ENCODE data around the gene ADGRB3. TPM values are rescaled to one million over a fixed set of nuclear protein-coding genes. Genes with fewer than 3 reads are reported as not detected.
"Not testable (repeated sequence)": the region's sequence is repeated elsewhere in the genome, so short reads cannot be mapped to it uniquely, and the experiment has no call there.

ADGRB3 gene
- total and polyA plus RNA-seq, 4 donors = 0.21 to 2.3 (median 0.48) TPM

DNA sequence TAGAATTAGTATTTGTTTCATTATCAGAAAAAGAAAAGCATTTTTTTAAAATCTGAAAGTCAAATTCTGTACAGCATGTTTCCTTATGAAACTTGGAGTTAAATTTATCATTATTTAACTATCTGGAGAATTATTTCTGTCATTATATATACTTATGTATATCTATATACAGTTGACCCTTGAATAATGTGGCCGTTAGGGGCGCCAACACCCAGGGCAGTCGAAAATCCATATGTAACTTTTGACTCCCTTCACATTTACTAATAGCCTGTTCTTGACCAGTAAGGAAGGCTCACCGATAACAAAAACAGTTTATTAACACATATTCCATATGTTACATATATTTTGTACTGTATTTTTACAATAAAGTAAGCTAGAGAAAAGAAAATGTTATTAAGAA is 341.2 kb downstream of the ADGRB3 start:
- no peak overlapping the region for H3K4me3 ChIP-seq (ENCODE audit: low read depth in 1 of 3, low read length in 3 of 3)
- TF ChIP-seq RAD21 (IDR thresholded peaks at IDR 0.05) (no peak), EGR1 (IDR thresholded peaks at IDR 0.05; ENCODE audit: low read depth in 2 of 2) (no peak), RXRA (IDR thresholded peaks at IDR 0.05) (no peak), TAF1 (conservative IDR thresholded peaks at IDR 0.05) (no peak), ATF3 (IDR thresholded peaks at IDR 0.05) (no peak), JUND (IDR thresholded peaks at IDR 0.05) (no peak)
- TF ChIP-seq, protein P1, sequence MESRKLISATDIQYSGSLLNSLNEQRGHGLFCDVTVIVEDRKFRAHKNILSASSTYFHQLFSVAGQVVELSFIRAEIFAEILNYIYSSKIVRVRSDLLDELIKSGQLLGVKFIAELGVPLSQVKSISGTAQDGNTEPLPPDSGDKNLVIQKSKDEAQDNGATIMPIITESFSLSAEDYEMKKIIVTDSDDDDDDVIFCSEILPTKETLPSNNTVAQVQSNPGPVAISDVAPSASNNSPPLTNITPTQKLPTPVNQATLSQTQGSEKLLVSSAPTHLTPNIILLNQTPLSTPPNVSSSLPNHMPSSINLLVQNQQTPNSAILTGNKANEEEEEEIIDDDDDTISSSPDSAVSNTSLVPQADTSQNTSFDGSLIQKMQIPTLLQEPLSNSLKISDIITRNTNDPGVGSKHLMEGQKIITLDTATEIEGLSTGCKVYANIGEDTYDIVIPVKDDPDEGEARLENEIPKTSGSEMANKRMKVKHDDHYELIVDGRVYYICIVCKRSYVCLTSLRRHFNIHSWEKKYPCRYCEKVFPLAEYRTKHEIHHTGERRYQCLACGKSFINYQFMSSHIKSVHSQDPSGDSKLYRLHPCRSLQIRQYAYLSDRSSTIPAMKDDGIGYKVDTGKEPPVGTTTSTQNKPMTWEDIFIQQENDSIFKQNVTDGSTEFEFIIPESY (IDR thresholded peaks at IDR 0.05) = no peak
- H3K4me1 ChIP-seq (ENCODE audit: control insufficient read depth in 4 of 4, insufficient read depth in 4 of 4, low read length in 3 of 4) = no peaks in the 10 kb centered on the region
- 64% methylated on average over 4 of the region's 4 CpGs for WGBS
- no peak for DNase-seq (ENCODE audit: low spot score)
- no peaks in the 10 kb centered on the region for H3K36me3 ChIP-seq (ENCODE audit: control insufficient read depth in 4 of 4, insufficient read depth in 3 of 4, low read depth in 1 of 4, low read length in 3 of 4)
- H3K27ac ChIP-seq (ENCODE audit: low read depth in 1 of 2, low read length in 2 of 2) = no peak overlapping the region
- no peaks in the 10 kb centered on the region for H3K9me3 ChIP-seq (ENCODE audit: control insufficient read depth in 4 of 4, low read length in 3 of 4)
- no peaks in the 10 kb centered on the region for H3K27me3 ChIP-seq (ENCODE audit: control insufficient read depth in 4 of 4, insufficient read depth in 4 of 4, low read length in 3 of 4)
- H3K9ac ChIP-seq (ENCODE audit: low read depth in 1 of 2, low read length in 2 of 2) = no peak overlapping the region

DNA sequence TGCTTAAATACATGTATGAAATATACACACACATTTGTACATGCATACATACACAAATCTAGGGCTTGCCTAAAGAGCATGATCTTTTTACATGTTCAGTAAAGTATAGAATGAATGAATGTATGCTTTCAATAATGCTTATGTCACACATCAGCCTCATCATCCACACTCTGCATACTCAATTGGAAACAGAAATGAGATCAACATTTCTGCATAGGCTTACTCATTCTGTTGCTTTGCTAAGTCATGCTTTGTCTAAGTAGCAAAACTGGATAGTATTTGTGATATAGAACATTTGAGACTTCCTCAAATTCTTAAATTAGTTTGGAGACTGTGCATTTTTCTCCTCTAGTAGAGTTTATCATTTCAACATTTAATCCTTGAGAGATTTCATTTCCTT is 343.3 kb downstream of the ADGRB3 start:
- Histone ChIP-seq H3K4me1 (ENCODE audit: control insufficient read depth in 4 of 4, insufficient read depth in 4 of 4, low read length in 3 of 4) (no peaks in the 10 kb centered on the region), H3K9me3 (ENCODE audit: control insufficient read depth in 4 of 4, low read length in 3 of 4) (no peaks in the 10 kb centered on the region), H3K9ac (ENCODE audit: low read depth in 1 of 2, low read length in 2 of 2) (no peak overlapping the region), H3K27ac (ENCODE audit: low read depth in 1 of 2, low read length in 2 of 2) (no peak overlapping the region), H3K27me3 (ENCODE audit: control insufficient read depth in 4 of 4, insufficient read depth in 4 of 4, low read length in 3 of 4) (no peaks in the 10 kb centered on the region), H3K4me3 (ENCODE audit: low read depth in 1 of 3, low read length in 3 of 3) (no peak overlapping the region), H3K36me3 (ENCODE audit: control insufficient read depth in 4 of 4, insufficient read depth in 3 of 4, low read depth in 1 of 4, low read length in 3 of 4) (no peaks in the 10 kb centered on the region)
- no peak for TF ChIP-seq FOXA2 (IDR thresholded peaks at IDR 0.05)
- no peak for TF ChIP-seq HNF4G (IDR thresholded peaks at IDR 0.05)
- TF ChIP-seq RAD21 (IDR thresholded peaks at IDR 0.05) = no peak
- TF ChIP-seq TAF1 (conservative IDR thresholded peaks at IDR 0.05) = no peak
- TF ChIP-seq, protein P2, sequence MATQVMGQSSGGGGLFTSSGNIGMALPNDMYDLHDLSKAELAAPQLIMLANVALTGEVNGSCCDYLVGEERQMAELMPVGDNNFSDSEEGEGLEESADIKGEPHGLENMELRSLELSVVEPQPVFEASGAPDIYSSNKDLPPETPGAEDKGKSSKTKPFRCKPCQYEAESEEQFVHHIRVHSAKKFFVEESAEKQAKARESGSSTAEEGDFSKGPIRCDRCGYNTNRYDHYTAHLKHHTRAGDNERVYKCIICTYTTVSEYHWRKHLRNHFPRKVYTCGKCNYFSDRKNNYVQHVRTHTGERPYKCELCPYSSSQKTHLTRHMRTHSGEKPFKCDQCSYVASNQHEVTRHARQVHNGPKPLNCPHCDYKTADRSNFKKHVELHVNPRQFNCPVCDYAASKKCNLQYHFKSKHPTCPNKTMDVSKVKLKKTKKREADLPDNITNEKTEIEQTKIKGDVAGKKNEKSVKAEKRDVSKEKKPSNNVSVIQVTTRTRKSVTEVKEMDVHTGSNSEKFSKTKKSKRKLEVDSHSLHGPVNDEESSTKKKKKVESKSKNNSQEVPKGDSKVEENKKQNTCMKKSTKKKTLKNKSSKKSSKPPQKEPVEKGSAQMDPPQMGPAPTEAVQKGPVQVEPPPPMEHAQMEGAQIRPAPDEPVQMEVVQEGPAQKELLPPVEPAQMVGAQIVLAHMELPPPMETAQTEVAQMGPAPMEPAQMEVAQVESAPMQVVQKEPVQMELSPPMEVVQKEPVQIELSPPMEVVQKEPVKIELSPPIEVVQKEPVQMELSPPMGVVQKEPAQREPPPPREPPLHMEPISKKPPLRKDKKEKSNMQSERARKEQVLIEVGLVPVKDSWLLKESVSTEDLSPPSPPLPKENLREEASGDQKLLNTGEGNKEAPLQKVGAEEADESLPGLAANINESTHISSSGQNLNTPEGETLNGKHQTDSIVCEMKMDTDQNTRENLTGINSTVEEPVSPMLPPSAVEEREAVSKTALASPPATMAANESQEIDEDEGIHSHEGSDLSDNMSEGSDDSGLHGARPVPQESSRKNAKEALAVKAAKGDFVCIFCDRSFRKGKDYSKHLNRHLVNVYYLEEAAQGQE (IDR thresholded peaks at IDR 0.05) = no peak
- TF ChIP-seq SP1 (IDR thresholded peaks at IDR 0.05) = no peak
- no peak for TF ChIP-seq YY1 (IDR thresholded peaks at IDR 0.05)
- TF ChIP-seq ATF3 (IDR thresholded peaks at IDR 0.05) = no peak
- TF ChIP-seq, protein P3, sequence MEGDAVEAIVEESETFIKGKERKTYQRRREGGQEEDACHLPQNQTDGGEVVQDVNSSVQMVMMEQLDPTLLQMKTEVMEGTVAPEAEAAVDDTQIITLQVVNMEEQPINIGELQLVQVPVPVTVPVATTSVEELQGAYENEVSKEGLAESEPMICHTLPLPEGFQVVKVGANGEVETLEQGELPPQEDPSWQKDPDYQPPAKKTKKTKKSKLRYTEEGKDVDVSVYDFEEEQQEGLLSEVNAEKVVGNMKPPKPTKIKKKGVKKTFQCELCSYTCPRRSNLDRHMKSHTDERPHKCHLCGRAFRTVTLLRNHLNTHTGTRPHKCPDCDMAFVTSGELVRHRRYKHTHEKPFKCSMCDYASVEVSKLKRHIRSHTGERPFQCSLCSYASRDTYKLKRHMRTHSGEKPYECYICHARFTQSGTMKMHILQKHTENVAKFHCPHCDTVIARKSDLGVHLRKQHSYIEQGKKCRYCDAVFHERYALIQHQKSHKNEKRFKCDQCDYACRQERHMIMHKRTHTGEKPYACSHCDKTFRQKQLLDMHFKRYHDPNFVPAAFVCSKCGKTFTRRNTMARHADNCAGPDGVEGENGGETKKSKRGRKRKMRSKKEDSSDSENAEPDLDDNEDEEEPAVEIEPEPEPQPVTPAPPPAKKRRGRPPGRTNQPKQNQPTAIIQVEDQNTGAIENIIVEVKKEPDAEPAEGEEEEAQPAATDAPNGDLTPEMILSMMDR (IDR thresholded peaks at IDR 0.05; ENCODE audit: low read depth, low read length, missing input control) = no peak
- no peak for TF ChIP-seq EGR1 (IDR thresholded peaks at IDR 0.05; ENCODE audit: low read depth in 2 of 2)
- TF ChIP-seq GABPA (IDR thresholded peaks at IDR 0.05 in 1 of 2, conservative IDR thresholded peaks at IDR 0.05 in 1 of 2) = no peak
- no peak for TF ChIP-seq HNF4A (conservative IDR thresholded peaks at IDR 0.05)
- TF ChIP-seq JUND (IDR thresholded peaks at IDR 0.05) = no peak
- TF ChIP-seq, protein P1 (IDR thresholded peaks at IDR 0.05) = no peak
- no peak for DNase-seq (ENCODE audit: low spot score)

- H3K4me1 ChIP-seq (ENCODE audit: control insufficient read depth in 4 of 4, insufficient read depth in 4 of 4, low read length in 3 of 4); H3K27ac ChIP-seq (ENCODE audit: low read depth in 1 of 2, low read length in 2 of 2): not testable (repeated sequence)
- 92% methylated on average over 7 of the region's 7 CpGs for WGBS
Measured at GRCh38 chr6:68981668-68982067, 346.6 kb downstream of the ADGRB3 start.

More at GRCh38 chr6:68981668-68982067, 346.6 kb downstream of the ADGRB3 start:
- not testable (repeated sequence) for H3K9me3 ChIP-seq (ENCODE audit: control insufficient read depth in 4 of 4, low read length in 3 of 4); DNase-seq (ENCODE audit: low spot score); H3K27me3 ChIP-seq (ENCODE audit: control insufficient read depth in 4 of 4, insufficient read depth in 4 of 4, low read length in 3 of 4); H3K4me3 ChIP-seq (ENCODE audit: low read depth in 1 of 3, low read length in 3 of 3); H3K36me3 ChIP-seq (ENCODE audit: control insufficient read depth in 4 of 4, insufficient read depth in 3 of 4, low read depth in 1 of 4, low read length in 3 of 4); H3K9ac ChIP-seq (ENCODE audit: low read depth in 1 of 2, low read length in 2 of 2)
